Stimulated activated naive CD4-positive, alpha-beta T cell treated with Interleukin-2 at 50 U/mL for 16 hours (primary cell): ENCODE measurements around the gene GPC5.
"Not testable (repeated sequence)": the region's sequence is repeated elsewhere in the genome, so short reads cannot be mapped to it uniquely, and the experiment has no call there.

Experiments
- DNase-seq: peaks from one replicate; lab custom pipeline; 2025; lab: John Stamatoyannopoulos, UW

The GPC5 gene

GRCh38 chr13:91398413-91399188 lies at the start of gene GPC5:
GPC5 (plus strand) TSS chr13:91398621.
- DNase-seq: peak; percentile 72

- DNase-seq: peak; percentile 90
Measured at GRCh38 chr13:91348906-91349435, 49.5 kb upstream of the GPC5 start.

GRCh38 chr13:91349992-91350911 lies 48.2 kb upstream of the GPC5 start:
- DNase-seq: no peak

GRCh38 chr13:91351123-91351522 lies 47.3 kb upstream of the GPC5 start:
- DNase-seq: no peak

- no peak for DNase-seq
Measured at GRCh38 chr13:91351980-91352379, 46.4 kb upstream of the GPC5 start.

GRCh38 chr13:91352891-91353290 lies 45.5 kb upstream of the GPC5 start:
- not testable (repeated sequence) for DNase-seq

- no peak for DNase-seq
Measured at GRCh38 chr13:91353494-91353893, 44.9 kb upstream of the GPC5 start.

GRCh38 chr13:91355099-91355825 lies 43.2 kb upstream of the GPC5 start:
- no peak for DNase-seq

GRCh38 chr13:91355826-91356710 lies 42.4 kb upstream of the GPC5 start:
- no peak for DNase-seq

- no peak for DNase-seq
Measured at GRCh38 chr13:91356919-91357612, 41.4 kb upstream of the GPC5 start.

GRCh38 chr13:91357613-91358386 lies 40.6 kb upstream of the GPC5 start:
- no peak for DNase-seq

GRCh38 chr13:91358387-91358782 lies 40.0 kb upstream of the GPC5 start:
- no peak for DNase-seq

- DNase-seq: no peak
Measured at GRCh38 chr13:91359111-91359510, 39.3 kb upstream of the GPC5 start.

- DNase-seq: no peak
Measured at GRCh38 chr13:91359631-91360030, 38.8 kb upstream of the GPC5 start.

GRCh38 chr13:91360246-91360751 lies 38.1 kb upstream of the GPC5 start:
- DNase-seq: no peak

- no peak for DNase-seq
Measured at GRCh38 chr13:91361755-91362271, 36.6 kb upstream of the GPC5 start.

GRCh38 chr13:91362908-91363307 lies 35.5 kb upstream of the GPC5 start:
- no peak for DNase-seq

GRCh38 chr13:91368101-91368500 lies 30.3 kb upstream of the GPC5 start:
- DNase-seq: no peak
